SU-DHL-6 (cell line): Measurements from ENCODE around the gene EGFL7.

Experiments
- EZH2phosphoT487 ChIP-seq: fragments of 200-600 bp; sonication (generic), shearing (Covaris generic); conservative IDR thresholded peaks from 2 replicates; pipeline ENCODE4 v1.6.1; 2018; ENCODE audit warnings: mild to moderate bottlenecking, antibody characterized with exemption, low read length, moderate library complexity, mixed read lengths
- TF ChIP-seq, protein P1 (sequence below): fragments of 200-600 bp; sonication (generic); IDR thresholded peaks from one replicate; pipeline ENCODE4 v1.5.1; 2017; ENCODE audit warnings: antibody characterized with exemption, mild to moderate bottlenecking, low read length, moderate library complexity; ENCODE audit not compliant: insufficient read depth, poor library complexity, severe bottlenecking

DNA sequence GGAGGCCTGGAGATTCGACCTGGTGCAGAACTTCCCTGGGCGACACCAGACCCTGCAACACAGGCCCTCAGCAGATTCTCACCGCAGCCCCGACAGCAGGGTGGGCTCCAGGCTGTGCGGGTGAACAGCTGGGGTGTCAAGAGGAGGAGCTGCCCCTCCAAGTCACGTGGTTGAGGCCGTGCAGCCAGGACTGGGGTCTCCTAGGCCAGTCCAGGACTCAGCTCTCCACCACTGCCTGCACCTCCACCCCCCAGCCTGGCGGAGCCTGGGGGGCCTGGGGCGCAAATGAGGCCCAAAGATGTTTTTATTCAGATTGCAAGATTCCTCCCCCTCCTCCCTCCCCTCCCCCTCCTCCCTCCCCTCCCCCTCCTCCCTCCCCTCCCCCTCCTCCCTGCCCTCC is 33.8 kb downstream of the EGFL7 start:
- TF ChIP-seq, protein P1, sequence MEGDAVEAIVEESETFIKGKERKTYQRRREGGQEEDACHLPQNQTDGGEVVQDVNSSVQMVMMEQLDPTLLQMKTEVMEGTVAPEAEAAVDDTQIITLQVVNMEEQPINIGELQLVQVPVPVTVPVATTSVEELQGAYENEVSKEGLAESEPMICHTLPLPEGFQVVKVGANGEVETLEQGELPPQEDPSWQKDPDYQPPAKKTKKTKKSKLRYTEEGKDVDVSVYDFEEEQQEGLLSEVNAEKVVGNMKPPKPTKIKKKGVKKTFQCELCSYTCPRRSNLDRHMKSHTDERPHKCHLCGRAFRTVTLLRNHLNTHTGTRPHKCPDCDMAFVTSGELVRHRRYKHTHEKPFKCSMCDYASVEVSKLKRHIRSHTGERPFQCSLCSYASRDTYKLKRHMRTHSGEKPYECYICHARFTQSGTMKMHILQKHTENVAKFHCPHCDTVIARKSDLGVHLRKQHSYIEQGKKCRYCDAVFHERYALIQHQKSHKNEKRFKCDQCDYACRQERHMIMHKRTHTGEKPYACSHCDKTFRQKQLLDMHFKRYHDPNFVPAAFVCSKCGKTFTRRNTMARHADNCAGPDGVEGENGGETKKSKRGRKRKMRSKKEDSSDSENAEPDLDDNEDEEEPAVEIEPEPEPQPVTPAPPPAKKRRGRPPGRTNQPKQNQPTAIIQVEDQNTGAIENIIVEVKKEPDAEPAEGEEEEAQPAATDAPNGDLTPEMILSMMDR = no peak
- no peak for TF ChIP-seq EZH2phosphoT487
